ENCODE measurements around the gene GGT1. TPM values are rescaled to one million over a fixed set of nuclear protein-coding genes. Genes with fewer than 3 reads are reported as not detected.

The GGT1 gene
- total and polyA plus RNA-seq, 2 experiments from 2014 or later: 6.6 to 7.4 TPM

DNA sequence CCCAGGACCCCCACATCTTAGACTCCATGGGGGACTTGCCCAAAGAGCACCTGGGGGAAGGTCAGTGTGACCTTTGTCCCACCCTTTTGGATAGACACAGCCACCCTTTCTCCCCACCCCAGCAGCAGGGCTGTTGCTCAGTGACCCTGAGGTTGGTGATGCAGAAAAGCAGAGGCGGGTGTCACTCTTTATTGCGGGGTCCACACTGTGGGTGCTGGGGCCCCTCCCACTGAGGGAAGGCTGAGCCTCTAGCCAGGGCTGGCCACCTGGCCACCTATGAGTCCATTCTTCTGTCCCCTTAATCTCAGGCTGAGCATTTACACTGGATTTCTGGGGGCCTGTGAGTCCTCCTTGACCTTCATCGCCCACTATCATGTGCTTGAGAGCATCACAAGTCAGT, 17.5 kb upstream of the GGT1 start (continued):
- TF ChIP-seq, protein P1, sequence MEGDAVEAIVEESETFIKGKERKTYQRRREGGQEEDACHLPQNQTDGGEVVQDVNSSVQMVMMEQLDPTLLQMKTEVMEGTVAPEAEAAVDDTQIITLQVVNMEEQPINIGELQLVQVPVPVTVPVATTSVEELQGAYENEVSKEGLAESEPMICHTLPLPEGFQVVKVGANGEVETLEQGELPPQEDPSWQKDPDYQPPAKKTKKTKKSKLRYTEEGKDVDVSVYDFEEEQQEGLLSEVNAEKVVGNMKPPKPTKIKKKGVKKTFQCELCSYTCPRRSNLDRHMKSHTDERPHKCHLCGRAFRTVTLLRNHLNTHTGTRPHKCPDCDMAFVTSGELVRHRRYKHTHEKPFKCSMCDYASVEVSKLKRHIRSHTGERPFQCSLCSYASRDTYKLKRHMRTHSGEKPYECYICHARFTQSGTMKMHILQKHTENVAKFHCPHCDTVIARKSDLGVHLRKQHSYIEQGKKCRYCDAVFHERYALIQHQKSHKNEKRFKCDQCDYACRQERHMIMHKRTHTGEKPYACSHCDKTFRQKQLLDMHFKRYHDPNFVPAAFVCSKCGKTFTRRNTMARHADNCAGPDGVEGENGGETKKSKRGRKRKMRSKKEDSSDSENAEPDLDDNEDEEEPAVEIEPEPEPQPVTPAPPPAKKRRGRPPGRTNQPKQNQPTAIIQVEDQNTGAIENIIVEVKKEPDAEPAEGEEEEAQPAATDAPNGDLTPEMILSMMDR (conservative IDR thresholded peaks at IDR 0.05; ENCODE audit: low read depth in 2 of 2): no peak
- TF ChIP-seq EZH2 (IDR thresholded peaks at IDR 0.05; ENCODE audit: low read depth, unreplicated experiment): no peak
- TF ChIP-seq, protein P2, sequence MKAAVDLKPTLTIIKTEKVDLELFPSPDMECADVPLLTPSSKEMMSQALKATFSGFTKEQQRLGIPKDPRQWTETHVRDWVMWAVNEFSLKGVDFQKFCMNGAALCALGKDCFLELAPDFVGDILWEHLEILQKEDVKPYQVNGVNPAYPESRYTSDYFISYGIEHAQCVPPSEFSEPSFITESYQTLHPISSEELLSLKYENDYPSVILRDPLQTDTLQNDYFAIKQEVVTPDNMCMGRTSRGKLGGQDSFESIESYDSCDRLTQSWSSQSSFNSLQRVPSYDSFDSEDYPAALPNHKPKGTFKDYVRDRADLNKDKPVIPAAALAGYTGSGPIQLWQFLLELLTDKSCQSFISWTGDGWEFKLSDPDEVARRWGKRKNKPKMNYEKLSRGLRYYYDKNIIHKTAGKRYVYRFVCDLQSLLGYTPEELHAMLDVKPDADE (IDR thresholded peaks at IDR 0.05): no peak
- no peak for TF ChIP-seq ZNF331 (CRISPR knock-in tag; IDR thresholded peaks at IDR 0.05; ENCODE audit: low read depth)
- no peak for TF ChIP-seq NANOG (IDR thresholded peaks at IDR 0.05; ENCODE audit: borderline replicate concordance)
- TF ChIP-seq STAT1 (IDR thresholded peaks at IDR 0.05; ENCODE audit: unreplicated experiment): no peak
- TF ChIP-seq CREB1 (CRISPR knock-in tag; IDR thresholded peaks at IDR 0.05; ENCODE audit: low read depth): no peak
- TF ChIP-seq JUNB (IDR thresholded peaks at IDR 0.05; ENCODE audit: unreplicated experiment): no peak
- no peak for TF ChIP-seq ZNF114 (CRISPR knock-in tag; IDR thresholded peaks at IDR 0.05)
- no peak for TF ChIP-seq EZH2phosphoT487 (IDR thresholded peaks at IDR 0.05; ENCODE audit: unreplicated experiment)

DNA sequence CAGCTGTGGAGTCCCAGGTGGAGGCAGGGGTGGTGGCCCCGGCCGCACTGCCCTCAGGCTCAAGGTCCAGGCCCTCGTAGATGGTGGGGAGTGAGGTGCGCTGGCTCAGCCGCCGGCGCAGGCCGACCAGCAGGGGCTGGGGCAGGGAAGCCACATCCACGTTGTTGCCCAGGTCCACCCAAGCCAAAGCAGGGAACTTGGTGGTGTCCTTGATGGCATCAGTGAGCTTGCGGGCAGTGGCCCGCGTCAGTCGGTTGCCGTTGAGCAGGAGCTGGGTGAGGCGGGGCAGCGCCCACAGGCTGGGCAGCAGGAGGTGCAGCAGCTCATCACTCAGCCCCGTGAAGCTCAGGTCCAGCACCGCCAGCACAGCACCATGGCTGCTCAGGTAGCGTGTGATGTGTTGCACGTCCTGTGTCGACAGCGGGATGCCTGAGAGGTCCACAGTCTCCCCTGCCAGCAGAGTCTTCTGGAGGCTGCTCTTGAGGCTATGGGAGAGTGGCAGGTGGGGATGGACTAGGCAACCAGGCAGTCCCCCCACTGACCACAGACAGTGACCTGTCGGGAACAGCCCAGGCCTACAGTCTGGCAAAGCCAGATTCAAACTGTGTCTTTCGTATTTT, 17.0 kb upstream of the GGT1 start:
- H3K4me3 Mint-ChIP-seq: no peak overlapping the region
- no peaks in the 10 kb centered on the region for H3K79me2 ChIP-seq (replicated peaks; ENCODE audit: insufficient read depth)
- no peaks in the 10 kb centered on the region for H3K27me3 ChIP-seq (ENCODE audit: insufficient read depth)
- H3K9me2 ChIP-seq (ENCODE audit: insufficient read depth): no peaks in the 10 kb centered on the region
- no peaks in the 10 kb centered on the region for H3K36me3 ChIP-seq (ENCODE audit: insufficient read depth)
- no peaks in the 10 kb centered on the region for H3K4me1 ChIP-seq (ENCODE audit: insufficient read depth)
- no peak overlapping the region for H3K4me2 ChIP-seq
- H3F3A ChIP-seq (replicated peaks; ENCODE audit: low read depth): 0 out of 2 replicates have a peak, but pooled peaks cover 5% of the 10 kb centered on the region
- ATAC-seq (no peak), DNase-seq (ENCODE audit: low spot score) (no peak)
- no peaks in the 10 kb centered on the region; the same call in 2 of the 3 replicates for H3K4me1 Mint-ChIP-seq
- H3K27ac Mint-ChIP-seq: no peak overlapping the region
- no peak overlapping the region for H3K4me3 ChIP-seq
- H4K20me1 ChIP-seq (replicated peaks; ENCODE audit: insufficient read depth): no peaks in the 10 kb centered on the region
- H3K27ac ChIP-seq (ENCODE audit: low read depth): no peak overlapping the region
- H3K27me3 Mint-ChIP-seq (ENCODE audit: insufficient read depth, low read depth, poor library complexity): peaks cover 3% of the 10 kb centered on the region
- no peaks in the 10 kb centered on the region for H3K9me3 Mint-ChIP-seq
- no peaks in the 10 kb centered on the region for H3K36me3 Mint-ChIP-seq (ENCODE audit: low read depth)
- H2AFZ ChIP-seq: no peak overlapping the region
- no peak for TF ChIP-seq ZNF331 (CRISPR knock-in tag; IDR thresholded peaks at IDR 0.05; ENCODE audit: low read depth)
- TF ChIP-seq, protein P3, sequence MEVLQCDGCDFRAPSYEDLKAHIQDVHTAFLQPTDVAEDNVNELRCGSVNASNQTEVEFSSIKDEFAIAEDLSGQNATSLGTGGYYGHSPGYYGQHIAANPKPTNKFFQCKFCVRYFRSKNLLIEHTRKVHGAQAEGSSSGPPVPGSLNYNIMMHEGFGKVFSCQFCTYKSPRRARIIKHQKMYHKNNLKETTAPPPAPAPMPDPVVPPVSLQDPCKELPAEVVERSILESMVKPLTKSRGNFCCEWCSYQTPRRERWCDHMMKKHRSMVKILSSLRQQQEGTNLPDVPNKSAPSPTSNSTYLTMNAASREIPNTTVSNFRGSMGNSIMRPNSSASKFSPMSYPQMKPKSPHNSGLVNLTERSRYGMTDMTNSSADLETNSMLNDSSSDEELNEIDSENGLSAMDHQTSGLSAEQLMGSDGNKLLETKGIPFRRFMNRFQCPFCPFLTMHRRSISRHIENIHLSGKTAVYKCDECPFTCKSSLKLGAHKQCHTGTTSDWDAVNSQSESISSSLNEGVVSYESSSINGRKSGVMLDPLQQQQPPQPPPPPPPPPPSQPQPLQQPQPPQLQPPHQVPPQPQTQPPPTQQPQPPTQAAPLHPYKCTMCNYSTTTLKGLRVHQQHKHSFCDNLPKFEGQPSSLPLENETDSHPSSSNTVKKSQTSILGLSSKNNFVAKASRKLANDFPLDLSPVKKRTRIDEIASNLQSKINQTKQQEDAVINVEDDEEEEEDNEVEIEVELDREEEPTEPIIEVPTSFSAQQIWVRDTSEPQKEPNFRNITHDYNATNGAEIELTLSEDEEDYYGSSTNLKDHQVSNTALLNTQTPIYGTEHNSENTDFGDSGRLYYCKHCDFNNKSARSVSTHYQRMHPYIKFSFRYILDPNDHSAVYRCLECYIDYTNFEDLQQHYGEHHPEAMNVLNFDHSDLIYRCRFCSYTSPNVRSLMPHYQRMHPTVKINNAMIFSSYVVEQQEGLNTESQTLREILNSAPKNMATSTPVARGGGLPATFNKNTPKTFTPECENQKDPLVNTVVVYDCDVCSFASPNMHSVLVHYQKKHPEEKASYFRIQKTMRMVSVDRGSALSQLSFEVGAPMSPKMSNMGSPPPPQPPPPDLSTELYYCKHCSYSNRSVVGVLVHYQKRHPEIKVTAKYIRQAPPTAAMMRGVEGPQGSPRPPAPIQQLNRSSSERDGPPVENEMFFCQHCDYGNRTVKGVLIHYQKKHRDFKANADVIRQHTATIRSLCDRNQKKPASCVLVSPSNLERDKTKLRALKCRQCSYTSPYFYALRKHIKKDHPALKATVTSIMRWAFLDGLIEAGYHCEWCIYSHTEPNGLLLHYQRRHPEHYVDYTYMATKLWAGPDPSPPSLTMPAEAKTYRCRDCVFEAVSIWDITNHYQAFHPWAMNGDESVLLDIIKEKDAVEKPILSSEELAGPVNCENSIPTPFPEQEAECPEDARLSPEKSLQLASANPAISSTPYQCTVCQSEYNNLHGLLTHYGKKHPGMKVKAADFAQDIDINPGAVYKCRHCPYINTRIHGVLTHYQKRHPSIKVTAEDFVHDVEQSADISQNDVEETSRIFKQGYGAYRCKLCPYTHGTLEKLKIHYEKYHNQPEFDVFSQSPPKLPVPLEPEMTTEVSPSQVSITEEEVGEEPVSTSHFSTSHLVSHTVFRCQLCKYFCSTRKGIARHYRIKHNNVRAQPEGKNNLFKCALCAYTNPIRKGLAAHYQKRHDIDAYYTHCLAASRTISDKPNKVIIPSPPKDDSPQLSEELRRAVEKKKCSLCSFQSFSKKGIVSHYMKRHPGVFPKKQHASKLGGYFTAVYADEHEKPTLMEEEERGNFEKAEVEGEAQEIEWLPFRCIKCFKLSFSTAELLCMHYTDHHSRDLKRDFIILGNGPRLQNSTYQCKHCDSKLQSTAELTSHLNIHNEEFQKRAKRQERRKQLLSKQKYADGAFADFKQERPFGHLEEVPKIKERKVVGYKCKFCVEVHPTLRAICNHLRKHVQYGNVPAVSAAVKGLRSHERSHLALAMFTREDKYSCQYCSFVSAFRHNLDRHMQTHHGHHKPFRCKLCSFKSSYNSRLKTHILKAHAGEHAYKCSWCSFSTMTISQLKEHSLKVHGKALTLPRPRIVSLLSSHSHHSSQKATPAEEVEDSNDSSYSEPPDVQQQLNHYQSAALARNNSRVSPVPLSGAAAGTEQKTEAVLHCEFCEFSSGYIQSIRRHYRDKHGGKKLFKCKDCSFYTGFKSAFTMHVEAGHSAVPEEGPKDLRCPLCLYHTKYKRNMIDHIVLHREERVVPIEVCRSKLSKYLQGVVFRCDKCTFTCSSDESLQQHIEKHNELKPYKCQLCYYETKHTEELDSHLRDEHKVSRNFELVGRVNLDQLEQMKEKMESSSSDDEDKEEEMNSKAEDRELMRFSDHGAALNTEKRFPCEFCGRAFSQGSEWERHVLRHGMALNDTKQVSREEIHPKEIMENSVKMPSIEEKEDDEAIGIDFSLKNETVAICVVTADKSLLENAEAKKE (CRISPR knock-in tag; IDR thresholded peaks at IDR 0.05): no peak
- TF ChIP-seq, protein P4, sequence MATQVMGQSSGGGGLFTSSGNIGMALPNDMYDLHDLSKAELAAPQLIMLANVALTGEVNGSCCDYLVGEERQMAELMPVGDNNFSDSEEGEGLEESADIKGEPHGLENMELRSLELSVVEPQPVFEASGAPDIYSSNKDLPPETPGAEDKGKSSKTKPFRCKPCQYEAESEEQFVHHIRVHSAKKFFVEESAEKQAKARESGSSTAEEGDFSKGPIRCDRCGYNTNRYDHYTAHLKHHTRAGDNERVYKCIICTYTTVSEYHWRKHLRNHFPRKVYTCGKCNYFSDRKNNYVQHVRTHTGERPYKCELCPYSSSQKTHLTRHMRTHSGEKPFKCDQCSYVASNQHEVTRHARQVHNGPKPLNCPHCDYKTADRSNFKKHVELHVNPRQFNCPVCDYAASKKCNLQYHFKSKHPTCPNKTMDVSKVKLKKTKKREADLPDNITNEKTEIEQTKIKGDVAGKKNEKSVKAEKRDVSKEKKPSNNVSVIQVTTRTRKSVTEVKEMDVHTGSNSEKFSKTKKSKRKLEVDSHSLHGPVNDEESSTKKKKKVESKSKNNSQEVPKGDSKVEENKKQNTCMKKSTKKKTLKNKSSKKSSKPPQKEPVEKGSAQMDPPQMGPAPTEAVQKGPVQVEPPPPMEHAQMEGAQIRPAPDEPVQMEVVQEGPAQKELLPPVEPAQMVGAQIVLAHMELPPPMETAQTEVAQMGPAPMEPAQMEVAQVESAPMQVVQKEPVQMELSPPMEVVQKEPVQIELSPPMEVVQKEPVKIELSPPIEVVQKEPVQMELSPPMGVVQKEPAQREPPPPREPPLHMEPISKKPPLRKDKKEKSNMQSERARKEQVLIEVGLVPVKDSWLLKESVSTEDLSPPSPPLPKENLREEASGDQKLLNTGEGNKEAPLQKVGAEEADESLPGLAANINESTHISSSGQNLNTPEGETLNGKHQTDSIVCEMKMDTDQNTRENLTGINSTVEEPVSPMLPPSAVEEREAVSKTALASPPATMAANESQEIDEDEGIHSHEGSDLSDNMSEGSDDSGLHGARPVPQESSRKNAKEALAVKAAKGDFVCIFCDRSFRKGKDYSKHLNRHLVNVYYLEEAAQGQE (IDR thresholded peaks at IDR 0.05; ENCODE audit: unreplicated experiment): no peak
- no peak for TF ChIP-seq NANOG (IDR thresholded peaks at IDR 0.05; ENCODE audit: borderline replicate concordance)
- TF ChIP-seq ZNF114 (CRISPR knock-in tag; IDR thresholded peaks at IDR 0.05): no peak
- TF ChIP-seq POLR2AphosphoS5 (IDR thresholded peaks at IDR 0.05; ENCODE audit: low read depth): no peak
